ENCODE data around the gene FAM162A. TPM values are rescaled to one million over a fixed set of nuclear protein-coding genes. Genes with fewer than 3 reads are reported as not detected.

The FAM162A gene
- total RNA-seq, 1 donor from 2014 or later, result 22.5 TPM

- Mint-ChIP-seq H3K4me3 (ENCODE audit: unreplicated experiment) (no peak overlapping the region), H3K4me1 (ENCODE audit: unreplicated experiment) (peaks cover 8% of the 10 kb centered on the region), H3K27me3 (ENCODE audit: unreplicated experiment) (no peaks in the 10 kb centered on the region), H3K9me3 (ENCODE audit: unreplicated experiment) (no peaks in the 10 kb centered on the region), H3K36me3 (ENCODE audit: low read depth, unreplicated experiment) (peaks cover 5% of the 10 kb centered on the region), H3K27ac (ENCODE audit: unreplicated experiment) (no peak overlapping the region)
- no peak for DNase-seq (ENCODE audit: low spot score)
- no peak for TF ChIP-seq CTCF (IDR thresholded peaks at IDR 0.05; ENCODE audit: unreplicated experiment)
Measured at GRCh38 chr3:122406198-122406597, 22.2 kb downstream of the FAM162A start.

GRCh38 chr3:122407946-122408345 is 24.0 kb downstream of the FAM162A start:
- Mint-ChIP-seq H3K27me3 (ENCODE audit: unreplicated experiment) (no peaks in the 10 kb centered on the region), H3K9me3 (ENCODE audit: unreplicated experiment) (no peaks in the 10 kb centered on the region), H3K4me3 (ENCODE audit: unreplicated experiment) (no peak overlapping the region), H3K36me3 (ENCODE audit: low read depth, unreplicated experiment) (peaks cover 5% of the 10 kb centered on the region), H3K4me1 (ENCODE audit: unreplicated experiment) (peaks cover 10% of the 10 kb centered on the region), H3K27ac (ENCODE audit: unreplicated experiment) (no peak overlapping the region)
- no peak for DNase-seq (ENCODE audit: low spot score)
- no peak for TF ChIP-seq CTCF (IDR thresholded peaks at IDR 0.05; ENCODE audit: unreplicated experiment)

GRCh38 chr3:122409446-122409845 is 25.5 kb downstream of the FAM162A start:
- Mint-ChIP-seq H3K4me3 (ENCODE audit: unreplicated experiment) (no peak overlapping the region), H3K27me3 (ENCODE audit: unreplicated experiment) (no peaks in the 10 kb centered on the region), H3K36me3 (ENCODE audit: low read depth, unreplicated experiment) (peaks cover 5% of the 10 kb centered on the region), H3K27ac (ENCODE audit: unreplicated experiment) (no peak overlapping the region), H3K4me1 (ENCODE audit: unreplicated experiment) (peaks cover 11% of the 10 kb centered on the region), H3K9me3 (ENCODE audit: unreplicated experiment) (no peaks in the 10 kb centered on the region)
- DNase-seq (ENCODE audit: low spot score), result no peak
- no peak for TF ChIP-seq CTCF (IDR thresholded peaks at IDR 0.05; ENCODE audit: unreplicated experiment)

GRCh38 chr3:122410111-122410510 is 26.1 kb downstream of the FAM162A start:
- H3K27me3 Mint-ChIP-seq (ENCODE audit: unreplicated experiment), result no peaks in the 10 kb centered on the region
- H3K36me3 Mint-ChIP-seq (ENCODE audit: low read depth, unreplicated experiment), result peaks cover 5% of the 10 kb centered on the region
- H3K9me3 Mint-ChIP-seq (ENCODE audit: unreplicated experiment), result no peaks in the 10 kb centered on the region
- no peak for TF ChIP-seq CTCF (IDR thresholded peaks at IDR 0.05; ENCODE audit: unreplicated experiment)
- DNase-seq (ENCODE audit: low spot score), result no peak
- H3K27ac Mint-ChIP-seq (ENCODE audit: unreplicated experiment), result no peak overlapping the region
- H3K4me3 Mint-ChIP-seq (ENCODE audit: unreplicated experiment), result no peak overlapping the region
- H3K4me1 Mint-ChIP-seq (ENCODE audit: unreplicated experiment), result peaks cover 7% of the 10 kb centered on the region

GRCh38 chr3:122410639-122411038 is 26.7 kb downstream of the FAM162A start:
- H3K36me3 Mint-ChIP-seq (ENCODE audit: low read depth, unreplicated experiment), result peaks cover 5% of the 10 kb centered on the region
- peaks cover 9% of the 10 kb centered on the region for H3K4me1 Mint-ChIP-seq (ENCODE audit: unreplicated experiment)
- no peak overlapping the region for H3K27ac Mint-ChIP-seq (ENCODE audit: unreplicated experiment)
- H3K4me3 Mint-ChIP-seq (ENCODE audit: unreplicated experiment), result no peak overlapping the region
- H3K9me3 Mint-ChIP-seq (ENCODE audit: unreplicated experiment), result no peaks in the 10 kb centered on the region
- H3K27me3 Mint-ChIP-seq (ENCODE audit: unreplicated experiment), result no peaks in the 10 kb centered on the region
- DNase-seq (ENCODE audit: low spot score), result no peak
- no peak for TF ChIP-seq CTCF (IDR thresholded peaks at IDR 0.05; ENCODE audit: unreplicated experiment)
